Mesendoderm (in vitro differentiated cells): ENCODE measurements around the gene CREBBP.

ENCODE experiments used
- DNase-seq: peaks from one replicate; pipeline ENCODE4 v3.0.0; 2013
- H2AK5ac ChIP-seq: 2 replicates; pipeline ENCODE4 v1.6.1; 2013; ENCODE audit warnings: low read length, inconsistent platforms
- H2BK120ac ChIP-seq: 2 replicates; pipeline ENCODE4 v1.6.1; 2013; ENCODE audit warnings: low read depth, mild to moderate bottlenecking, low read length, moderate library complexity, mixed read lengths
- H2BK15ac ChIP-seq: replicated peaks from 2 replicates; pipeline ENCODE4 v1.6.1; 2013; ENCODE audit warnings: low read depth, mild to moderate bottlenecking, moderate library complexity
- H2BK5ac ChIP-seq: 2 replicates; pipeline ENCODE4 v1.6.1; 2013; ENCODE audit warnings: low read length, inconsistent platforms
- H3K18ac ChIP-seq: 2 replicates; pipeline ENCODE4 v1.6.1; 2013; ENCODE audit warnings: mild to moderate bottlenecking, low read length, mixed read lengths
- H3K23ac ChIP-seq: one replicate; pipeline ENCODE4 v1.6.1; 2013; ENCODE audit warnings: low read length
- H3K27ac ChIP-seq: 2 replicates; pipeline ENCODE4 v1.5.1; 2013; ENCODE audit warnings: low read depth, mild to moderate bottlenecking, inconsistent platforms, low read length, moderate library complexity
- H3K27me3 ChIP-seq: 2 replicates; pipeline ENCODE4 v1.6.1; 2013; ENCODE audit warnings: low read length, control low read depth, mild to moderate bottlenecking, inconsistent platforms; ENCODE audit not compliant: insufficient read depth, poor library complexity
- H3K36me3 ChIP-seq: 2 replicates; pipeline ENCODE4 v1.6.1; 2013; ENCODE audit warnings: low read length, inconsistent platforms; ENCODE audit not compliant: control insufficient read depth, insufficient read depth
- H3K4ac ChIP-seq: one replicate; pipeline ENCODE4 v1.6.1; 2013; ENCODE audit warnings: low read depth, mild to moderate bottlenecking, low read length, moderate library complexity
- H3K4me1 ChIP-seq: 2 replicates; pipeline ENCODE4 v1.6.1; 2013; ENCODE audit warnings: low read depth, low read length, inconsistent platforms; ENCODE audit not compliant: control insufficient read depth
- H3K4me2 ChIP-seq: 2 replicates; pipeline ENCODE4 v1.6.1; 2013; ENCODE audit warnings: low read length
- H3K4me3 ChIP-seq: 2 replicates; pipeline ENCODE4 v1.5.1; 2013; ENCODE audit warnings: mild to moderate bottlenecking, low read length
- H3K56ac ChIP-seq: one replicate; pipeline ENCODE4 v1.6.1; 2013; ENCODE audit warnings: low read length
- H3K79me1 ChIP-seq: 2 replicates; pipeline ENCODE4 v1.6.1; 2013; ENCODE audit warnings: low read length, inconsistent platforms
- H3K79me2 ChIP-seq: 2 replicates; pipeline ENCODE4 v1.6.1; 2013; ENCODE audit warnings: mild to moderate bottlenecking, low read length; ENCODE audit not compliant: control insufficient read depth, insufficient read depth
- H3K9ac ChIP-seq: 2 replicates; pipeline ENCODE4 v1.6.1; 2013; ENCODE audit warnings: low read length, inconsistent platforms
- H4K5ac ChIP-seq: one replicate; pipeline ENCODE4 v1.6.1; 2013; ENCODE audit warnings: low read length
- H4K8ac ChIP-seq: one replicate; pipeline ENCODE4 v1.6.1; 2013; ENCODE audit warnings: low read depth, mild to moderate bottlenecking, control low read depth, low read length, moderate library complexity
- WGBS: extraction: QIAGEN DNeasy Blood & Tissue Kit; methylation state at CpG from one replicate; pipeline ENCODE4 v1.1.7; 2013; ENCODE audit warnings: low lambda C conversion rate, missing lambda C conversion rate; ENCODE audit not compliant: insufficient coverage; ENCODE audit errors: extremely low coverage; 5-methylcytosine and 5-hydroxymethylcytosine counted together

The CREBBP gene

GRCh38 chr16:3874242-3874641, 6.3 kb downstream of the CREBBP start:
- H3K27ac ChIP-seq = no peak overlapping the region
- H3K9ac ChIP-seq = no peak overlapping the region
- no peak for DNase-seq

GRCh38 chr16:3873482-3874173, 6.9 kb downstream of the CREBBP start:
- Histone ChIP-seq H3K4me2 (no peak overlapping the region), H4K5ac (no peak overlapping the region), H3K27me3 (no peaks in the 10 kb centered on the region), H3K27ac (no peak overlapping the region), H3K36me3 (no peaks in the 10 kb centered on the region), H3K79me1 (peaks cover 24% of the 10 kb centered on the region), H3K4ac (no peak overlapping the region), H4K8ac (no peak overlapping the region), H3K4me1 (peaks cover 16% of the 10 kb centered on the region), H3K23ac (no peak overlapping the region), H2BK15ac (no peak overlapping the region), H2AK5ac (no peak overlapping the region), H3K9ac (no peak overlapping the region), H3K4me3 (no peak overlapping the region), H3K79me2 (peaks cover 92% of the 10 kb centered on the region), H3K18ac (no peak overlapping the region), H2BK120ac (no peak overlapping the region), H2BK5ac (no peak overlapping the region), H3K56ac (peak overlapping the region; percentile 40)
- DNase-seq = no peak
- no CpG with 5 or more reads among the region's 13 CpGs for WGBS

More at GRCh38 chr16:3874242-3874641, 6.3 kb downstream of the CREBBP start:
- no peak overlapping the region for H3K18ac ChIP-seq
- H4K8ac ChIP-seq = no peak overlapping the region
- peaks cover 22% of the 10 kb centered on the region for H3K79me1 ChIP-seq
- H3K36me3 ChIP-seq = no peaks in the 10 kb centered on the region
- no peak overlapping the region for H2BK5ac ChIP-seq
- no peak overlapping the region for H3K56ac ChIP-seq
- no peak overlapping the region for H3K4ac ChIP-seq
- no peaks in the 10 kb centered on the region for H3K27me3 ChIP-seq
- H4K5ac ChIP-seq = no peak overlapping the region
- no peak overlapping the region for H2BK120ac ChIP-seq
- H3K4me2 ChIP-seq = no peak overlapping the region
- no peak overlapping the region for H3K23ac ChIP-seq
- H3K79me2 ChIP-seq = peaks cover 92% of the 10 kb centered on the region
- H3K4me3 ChIP-seq = no peak overlapping the region
- H3K4me1 ChIP-seq = peaks cover 16% of the 10 kb centered on the region
- H2AK5ac ChIP-seq = no peak overlapping the region
- no CpG with 5 or more reads among the region's 8 CpGs for WGBS
- no peak overlapping the region for H2BK15ac ChIP-seq

GRCh38 chr16:3872216-3872895, 8.2 kb downstream of the CREBBP start:
- H3K27me3 ChIP-seq = no peaks in the 10 kb centered on the region
- no peak overlapping the region for H3K23ac ChIP-seq
- no CpG with 5 or more reads among the region's 12 CpGs for WGBS

GRCh38 chr16:3868967-3869366, 11.5 kb downstream of the CREBBP start:
- Histone ChIP-seq H3K18ac (no peak overlapping the region), H3K4me1 (peaks cover 4% of the 10 kb centered on the region), H3K9ac (no peak overlapping the region), H4K5ac (no peak overlapping the region), H2BK15ac (no peak overlapping the region), H2BK120ac (no peak overlapping the region), H3K23ac (no peak overlapping the region), H3K4ac (no peak overlapping the region), H3K79me1 (peaks cover 22% of the 10 kb centered on the region), H3K4me3 (no peak overlapping the region), H3K36me3 (no peaks in the 10 kb centered on the region), H3K4me2 (no peak overlapping the region), H2AK5ac (no peak overlapping the region), H2BK5ac (no peak overlapping the region), H3K27ac (no peak overlapping the region), H3K27me3 (no peaks in the 10 kb centered on the region), H3K56ac (no peak overlapping the region), H4K8ac (no peak overlapping the region), H3K79me2 (peaks cover 88% of the 10 kb centered on the region)
- no CpG with 5 or more reads among the region's 3 CpGs for WGBS
- DNase-seq = no peak

More at GRCh38 chr16:3872216-3872895, 8.2 kb downstream of the CREBBP start:
- H3K36me3 ChIP-seq = no peaks in the 10 kb centered on the region
- H3K27ac ChIP-seq = no peak overlapping the region
- H2BK15ac ChIP-seq = no peak overlapping the region
- H2AK5ac ChIP-seq = no peak overlapping the region
- no peak overlapping the region for H4K8ac ChIP-seq
- no peak for DNase-seq
- H2BK120ac ChIP-seq = no peak overlapping the region
- H3K79me2 ChIP-seq = peaks cover 92% of the 10 kb centered on the region
- H3K4ac ChIP-seq = no peak overlapping the region
- H3K9ac ChIP-seq = peak overlapping the region; percentile 24
- peaks cover 9% of the 10 kb centered on the region for H3K4me1 ChIP-seq
- no peak overlapping the region for H3K4me2 ChIP-seq
- peaks cover 24% of the 10 kb centered on the region for H3K79me1 ChIP-seq
- no peak overlapping the region for H3K56ac ChIP-seq
- H3K4me3 ChIP-seq = no peak overlapping the region
- H4K5ac ChIP-seq = no peak overlapping the region
- no peak overlapping the region for H3K18ac ChIP-seq
- H2BK5ac ChIP-seq = no peak overlapping the region

GRCh38 chr16:3868556-3868955, 12.0 kb downstream of the CREBBP start:
- no peak overlapping the region for H3K4me2 ChIP-seq
- no peak overlapping the region for H3K27ac ChIP-seq
- peaks cover 4% of the 10 kb centered on the region for H3K4me1 ChIP-seq
- H2BK120ac ChIP-seq = no peak overlapping the region
- H2BK15ac ChIP-seq = no peak overlapping the region
- peaks cover 88% of the 10 kb centered on the region for H3K79me2 ChIP-seq
- no peak overlapping the region for H3K18ac ChIP-seq
- H3K4ac ChIP-seq = no peak overlapping the region
- DNase-seq = no peak
- no CpG with 5 or more reads among the region's 8 CpGs for WGBS
- no peak overlapping the region for H3K56ac ChIP-seq
- no peak overlapping the region for H2BK5ac ChIP-seq
- H4K5ac ChIP-seq = no peak overlapping the region
- H3K4me3 ChIP-seq = no peak overlapping the region
- H2AK5ac ChIP-seq = no peak overlapping the region
- H3K27me3 ChIP-seq = no peaks in the 10 kb centered on the region
- H3K9ac ChIP-seq = no peak overlapping the region
- H3K36me3 ChIP-seq = no peaks in the 10 kb centered on the region
- H3K79me1 ChIP-seq = peaks cover 23% of the 10 kb centered on the region
- H4K8ac ChIP-seq = no peak overlapping the region
- no peak overlapping the region for H3K23ac ChIP-seq
